GM10266 (cell line): ENCODE data around the gene PLCB1.

Experiments
- DNase-seq: peaks from one replicate; pipeline ENCODE4 v3.0.0; 2012; ENCODE audit errors: extremely low spot score
- CTCF ChIP-seq: IDR thresholded peaks from 2 replicates; pipeline ENCODE4 v1.5.1; 2012; ENCODE audit warnings: mild to moderate bottlenecking, low read depth; ENCODE audit not compliant: control insufficient read depth, insufficient read depth; ENCODE audit errors: missing control alignments

The PLCB1 gene

GRCh38 chr20:8803065-8803464, 671.0 kb downstream of the PLCB1 start:
- DNase-seq = no peak
- TF ChIP-seq CTCF = no peak

DNA sequence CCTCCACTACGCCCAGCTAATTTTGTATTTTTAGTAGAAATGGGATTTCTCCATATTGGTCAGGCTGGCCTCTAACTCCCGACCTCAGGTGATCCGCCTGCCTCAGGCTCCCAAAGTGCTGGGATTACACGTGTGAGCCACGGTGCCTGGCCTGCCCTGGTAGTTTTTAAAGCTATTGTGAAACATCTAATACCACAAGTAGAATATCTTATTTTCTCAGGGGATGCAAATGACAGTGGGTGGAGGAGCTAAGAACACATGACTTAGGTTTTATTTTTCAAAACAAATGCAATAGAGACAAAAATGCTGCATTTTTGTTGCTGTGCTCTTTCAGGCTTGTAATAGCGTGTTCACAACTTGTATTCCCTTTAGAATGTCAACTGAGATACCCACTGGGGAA, 671.9 kb downstream of the PLCB1 start:
- TF ChIP-seq CTCF = no peak
- no peak for DNase-seq

DNA sequence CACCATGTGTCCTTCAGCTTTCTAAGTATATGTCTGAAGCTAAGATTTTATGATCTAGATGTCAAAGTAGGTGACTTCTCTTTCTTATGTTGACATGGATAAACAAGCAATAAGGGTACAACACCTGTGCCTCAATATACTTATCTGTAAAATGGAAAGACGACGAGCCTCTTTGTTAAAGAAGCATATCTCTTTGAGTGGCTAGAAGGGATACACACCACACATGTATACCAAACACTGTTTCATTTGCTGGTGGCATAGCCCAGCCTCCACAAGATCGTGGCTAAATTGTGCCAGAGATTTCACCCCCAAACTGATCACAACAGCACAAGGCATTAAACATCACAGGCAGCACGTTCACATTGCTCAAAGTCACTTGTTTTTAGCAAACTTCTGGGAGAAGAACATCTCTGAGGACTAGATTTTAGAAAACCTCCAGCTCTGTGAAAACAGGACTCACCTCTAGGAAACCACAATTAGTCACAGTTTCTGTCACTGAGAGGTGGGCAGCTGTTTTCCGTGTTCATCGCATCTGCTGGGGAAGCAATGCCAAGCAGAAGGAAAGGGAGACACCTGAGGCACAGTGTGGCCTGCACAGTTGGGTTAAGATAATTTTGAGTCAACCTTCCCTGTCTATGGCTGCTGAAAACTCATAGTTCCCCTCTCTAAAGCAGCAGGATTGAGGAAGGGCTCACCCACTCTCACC, 673.8 kb downstream of the PLCB1 start:
- TF ChIP-seq CTCF = no peak
- no peak for DNase-seq

- no peak for DNase-seq
- TF ChIP-seq CTCF = no peak
Measured at GRCh38 chr20:8807480-8808201, 675.6 kb downstream of the PLCB1 start.

GRCh38 chr20:8808202-8808535, 676.1 kb downstream of the PLCB1 start:
- no peak for DNase-seq
- no peak for TF ChIP-seq CTCF

GRCh38 chr20:8809107-8809953, 677.3 kb downstream of the PLCB1 start:
- no peak for TF ChIP-seq CTCF
- DNase-seq = no peak
